HUDEP-2 (cell line): Measurements from ENCODE around the gene TMEM234.
A peak's percentile ranks its signal among the peaks of the same experiment; 100 is the strongest.

Experiments
- DNase-seq, 76 experiments: peaks; one replicate each; lab custom pipeline; 2025; ENCODE audit not compliant: unreplicated experiment in 76 of 76; lab: John Stamatoyannopoulos, UW

Gene TMEM234

GRCh38 chr1:32240140-32240951 lies 18.2 kb upstream of the TMEM234 start:
- DNase-seq, result peak in 41 of 76 experiments; percentile 11 to 61 (median 32)

GRCh38 chr1:32239790-32240139 lies 17.6 kb upstream of the TMEM234 start:
- no peak for DNase-seq

- no peak for DNase-seq
Observed at GRCh38 chr1:32239337-32239736, 17.2 kb upstream of the TMEM234 start.

- no peak for DNase-seq
Observed at GRCh38 chr1:32234792-32235191, 12.6 kb upstream of the TMEM234 start.

GRCh38 chr1:32232558-32233304 lies 10.6 kb upstream of the TMEM234 start:
- no peak for DNase-seq

- no peak for DNase-seq
Observed at GRCh38 chr1:32231843-32232432, 9.8 kb upstream of the TMEM234 start.

- no peak for DNase-seq
Observed at GRCh38 chr1:32228771-32229170, 6.6 kb upstream of the TMEM234 start.

- DNase-seq, result no peak
Observed at GRCh38 chr1:32224285-32224684, 2.1 kb upstream of the TMEM234 start.

GRCh38 chr1:32223683-32224082 lies 1.5 kb upstream of the TMEM234 start:
- no peak for DNase-seq

GRCh38 chr1:32221581-32221979 lies 573 bp downstream of the TMEM234 start:
- DNase-seq, result no peak

- DNase-seq, result no peak
Observed at GRCh38 chr1:32220746-32221580, 1.2 kb downstream of the TMEM234 start.

GRCh38 chr1:32219022-32219421 lies 3.1 kb downstream of the TMEM234 start:
- no peak for DNase-seq

GRCh38 chr1:32216566-32216965 lies 5.6 kb downstream of the TMEM234 start:
- no peak for DNase-seq

GRCh38 chr1:32215629-32216480 lies 6.3 kb downstream of the TMEM234 start:
- peak in 51 of 76 experiments; percentile 9 to 66 (median 32) for DNase-seq

- DNase-seq, result peak in 71 of 76 experiments; percentile 28 to 87 (median 69)
Observed at GRCh38 chr1:32208891-32209328, 13.2 kb downstream of the TMEM234 start, which contains the start of gene DCDC2B. Gene DCDC2B, plus strand, starts transcription at chr1:32209089. Its CDS starts 5 bp downstream, at chr1:32209094.

GRCh38 chr1:32208469-32208868 lies 13.7 kb downstream of the TMEM234 start:
- DNase-seq, result no peak

- peak in 68 of 76 experiments; percentile 36 to 85 (median 69) for DNase-seq
Observed at GRCh38 chr1:32205401-32206370, 16.5 kb downstream of the TMEM234 start, which contains the start of gene IQCC. Gene IQCC, plus strand, starts transcription at chr1:32205671. Its CDS starts 11 bp downstream, at chr1:32205682.

GRCh38 chr1:32204943-32205361 lies 17.2 kb downstream of the TMEM234 start:
- no peak for DNase-seq
